ENCODE measurements around the gene MYLK2.

- TF ChIP-seq CTCF (IDR thresholded peaks at IDR 0.05): no peak
- no peak for TF ChIP-seq POLR2AphosphoS5 (IDR thresholded peaks at IDR 0.05)
- TF ChIP-seq POLR2A (IDR thresholded peaks at IDR 0.05; ENCODE audit: low read depth): no peak
- no peak for TF ChIP-seq EP300 (IDR thresholded peaks at IDR 0.05)
Measured at GRCh38 chr20:31836853-31837608, 17.9 kb downstream of the MYLK2 start.

All from esophagus muscularis mucosa (tissue), 4 donors.